Right lobe of liver (tissue), 6 donors: Measurements from ENCODE around the gene SH3BGRL3. TPM values are rescaled to one million over a fixed set of nuclear protein-coding genes. Genes with fewer than 3 reads are reported as not detected.

Experiments used
- ATAC-seq, 4 donors: fragments of 200-7000 bp; cut with Tn5 transposase; one replicate each; pipeline ENCODE4 v1.9.1; 2020; ENCODE audit warnings: mild to moderate bottlenecking in 4 of 4, moderate library complexity in 4 of 4
- DNase-seq, 3 donors: peaks; one replicate each; pipeline ENCODE4 v3.0.0-alpha.2; 2020
- H3K27ac ChIP-seq, 3 donors: fragments of 200-600 bp; one replicate each; pipeline ENCODE4 v1.8.0; 2022
- H3K27me3 ChIP-seq, 2 donors: fragments of 200-600 bp; one replicate each; pipeline ENCODE4 v1.8.0; 2022
- H3K36me3 ChIP-seq, 4 donors: fragments of 200-600 bp; sonication (generic) in 1 of 4; one replicate each; pipeline versions ENCODE4 v1.5.1 to v1.8.0; 2017 to 2022; ENCODE audit warnings: control low read depth in 1 of 4
- H3K4me1 ChIP-seq, 4 donors: fragments of 200-600 bp; sonication (generic) in 1 of 4; one replicate each; pipeline versions ENCODE4 v1.5.1 to v1.8.0; 2017 to 2022; ENCODE audit warnings: control low read depth in 1 of 4
- H3K4me3 ChIP-seq, 3 donors: fragments of 200-600 bp; one replicate each; pipeline ENCODE4 v1.8.0; 2022
- H3K9me3 ChIP-seq, 4 donors: fragments of 200-600 bp; sonication (generic) in 1 of 4; one replicate each; pipeline versions ENCODE4 v1.5.1 to v1.8.0; 2017 to 2022; ENCODE audit warnings: control low read depth in 1 of 4
- POLR2A ChIP-seq: fragments of 450-650 bp; IDR thresholded peaks from one replicate; pipeline ENCODE4 v1.6.1; 2017; ENCODE audit warnings: antibody characterized with exemption, mild to moderate bottlenecking
- WGBS: methylation state at CpG from one replicate; pipeline ENCODE4 v1.1.6; 2018; ENCODE audit warnings: low coverage, low lambda C conversion rate; ENCODE audit not compliant: insufficient coverage; ENCODE audit errors: missing lambda C conversion rate; 5-methylcytosine and 5-hydroxymethylcytosine counted together
- intact Hi-C, 2 donors: fragments of 100-400 bp; cut with DNase I; formaldehyde crosslinking; loops; one replicate each; pipeline versions ENCODE4 v1.11.2 to v1.14.1; 2022
- total RNA-seq, 6 experiments: library from RNA; depleted of rRNA in 2 of 6; stranded (reverse); fragments of >200 nt in 2 of 6; fragmentation: NEBNext Ultra II Directional in 3 of 6; extraction: Animal tissue kit (Norgen Biotek cat#: 25700) in 3 of 6; gene quantifications; one replicate each; pipeline versions ENCODE4 v1.1.0 to v1.2.4, GENCODE V29; 2016 to 2023
- TF ChIP-seq, protein P1 (sequence below), 4 donors: fragments of 200-600 bp in 3 of 4; fragments of 450-650 bp in 1 of 4; IDR thresholded peaks; one replicate each; pipeline versions ENCODE4 v1.5.1 to v1.8.0; 2016 to 2022; ENCODE audit warnings: antibody characterized with exemption in 4 of 4, mild to moderate bottlenecking in 2 of 4
- donor health status: DM: no; HTN: yes; CAD: no.
- donor health status: DM: no; HTN: no; CAD: no.
- donor health status: DM: no; HTN: no; CAD: no.
- donor health status: DM: no; HTN: yes; CAD: no.
- donor health status: DM: no; HTN: yes; CAD: no.

SH3BGRL3 gene
- total RNA-seq, 6 experiments from 2014 or later = 26.3 to 61.8 (median 34.9) TPM

DNA sequence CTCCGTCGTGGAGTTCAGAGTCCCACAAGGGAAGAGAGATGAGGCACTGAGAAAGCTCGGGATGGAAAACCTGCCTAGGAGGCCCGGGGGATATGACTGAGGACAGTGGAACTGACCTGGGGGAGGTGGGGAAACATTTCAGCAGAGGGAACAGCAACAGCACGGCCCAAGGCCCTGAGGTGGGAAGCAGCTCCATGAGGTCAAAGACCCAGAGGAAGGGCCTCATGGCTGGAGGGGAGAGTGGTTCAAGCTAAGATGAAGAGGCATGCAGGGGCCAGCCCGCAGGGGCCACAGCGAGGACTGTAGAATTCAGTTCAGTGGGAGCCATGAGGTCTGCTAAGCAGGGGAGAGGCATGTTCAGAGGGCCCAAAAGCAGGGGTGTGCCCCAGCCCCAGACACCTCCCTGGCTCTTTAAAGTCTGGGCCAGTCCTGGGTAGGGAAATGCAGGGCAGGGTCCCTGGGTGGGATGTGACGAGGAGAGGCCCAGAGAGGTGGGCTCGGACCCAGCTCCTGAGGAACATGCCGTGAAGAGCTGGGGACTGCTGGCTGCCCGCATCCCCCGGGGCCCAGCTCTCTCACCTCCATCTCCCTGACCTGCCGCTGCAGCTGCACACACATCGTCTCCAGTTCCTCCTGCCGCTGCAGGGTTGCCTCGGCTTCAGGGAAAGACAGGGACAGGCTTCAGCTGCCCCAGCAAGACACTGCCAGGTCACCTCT lies 16.6 kb downstream of the SH3BGRL3 start:
- DNase-seq (no peak), ATAC-seq (no peak)
- no peak for TF ChIP-seq POLR2A
- Histone ChIP-seq H3K9me3 (no peaks in the 10 kb centered on the region), H3K4me1 (no peaks in the 10 kb centered on the region), H3K4me3 (no peak overlapping the region), H3K27ac (no peak overlapping the region), H3K36me3 (no peaks in the 10 kb centered on the region), H3K27me3 (no peaks in the 10 kb centered on the region)
- intact Hi-C loops = loop anchor here in 1 of 2 donors (10.0 kb wide), 1 partner anchor 68 kb away; no protein-coding TSS in a partner anchor
- WGBS = 53% methylated on average over 4 of the region's 16 CpGs

DNA sequence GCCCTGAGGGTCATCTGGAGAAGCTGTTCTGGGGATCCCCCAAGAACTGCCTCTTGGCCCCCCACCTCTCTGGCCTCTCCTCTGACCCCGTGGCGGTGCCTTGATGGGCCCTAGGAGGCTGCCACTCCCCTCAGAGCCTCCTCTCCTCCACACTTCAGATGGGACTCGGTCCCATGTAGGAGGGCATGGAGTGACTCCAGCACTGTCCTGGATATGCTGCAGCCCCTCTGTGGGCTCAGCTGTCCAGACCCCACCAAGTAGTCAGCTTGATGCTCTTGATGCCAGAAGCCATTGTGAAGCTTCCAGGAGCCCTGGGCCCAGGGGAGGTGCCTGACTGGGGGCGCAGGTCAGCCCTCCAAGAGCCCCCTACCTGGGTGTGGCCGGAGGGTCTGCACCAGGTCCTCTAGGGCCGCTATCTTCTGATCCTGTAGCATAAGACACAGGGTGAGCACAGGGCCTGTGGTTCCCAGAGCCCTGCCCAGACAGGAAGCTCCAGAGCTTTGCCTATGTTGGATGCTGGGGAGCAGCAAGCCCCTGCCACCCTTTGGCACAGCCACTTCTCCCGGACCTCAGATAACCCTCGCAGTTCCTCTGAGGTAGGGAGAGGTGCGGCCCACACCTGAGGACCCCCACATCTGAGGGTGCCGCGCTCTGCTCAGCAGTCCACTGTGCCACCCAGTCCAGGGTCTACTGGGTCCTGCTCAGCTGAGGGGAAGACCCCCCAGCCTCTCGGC lies 17.3 kb downstream of the SH3BGRL3 start:
- WGBS = no CpG with 5 or more reads among the region's 12 CpGs
- no peaks in the 10 kb centered on the region for H3K4me1 ChIP-seq
- DNase-seq (no peak), ATAC-seq (peak in 1 of 4 donors; percentile 16)
- no peak overlapping the region for H3K27ac ChIP-seq
- intact Hi-C loops = loop anchor here in 1 of 2 donors (10.0 kb wide), 1 partner anchor 68 kb away; no protein-coding TSS in a partner anchor
- no peaks in the 10 kb centered on the region for H3K36me3 ChIP-seq
- TF ChIP-seq, protein P1, sequence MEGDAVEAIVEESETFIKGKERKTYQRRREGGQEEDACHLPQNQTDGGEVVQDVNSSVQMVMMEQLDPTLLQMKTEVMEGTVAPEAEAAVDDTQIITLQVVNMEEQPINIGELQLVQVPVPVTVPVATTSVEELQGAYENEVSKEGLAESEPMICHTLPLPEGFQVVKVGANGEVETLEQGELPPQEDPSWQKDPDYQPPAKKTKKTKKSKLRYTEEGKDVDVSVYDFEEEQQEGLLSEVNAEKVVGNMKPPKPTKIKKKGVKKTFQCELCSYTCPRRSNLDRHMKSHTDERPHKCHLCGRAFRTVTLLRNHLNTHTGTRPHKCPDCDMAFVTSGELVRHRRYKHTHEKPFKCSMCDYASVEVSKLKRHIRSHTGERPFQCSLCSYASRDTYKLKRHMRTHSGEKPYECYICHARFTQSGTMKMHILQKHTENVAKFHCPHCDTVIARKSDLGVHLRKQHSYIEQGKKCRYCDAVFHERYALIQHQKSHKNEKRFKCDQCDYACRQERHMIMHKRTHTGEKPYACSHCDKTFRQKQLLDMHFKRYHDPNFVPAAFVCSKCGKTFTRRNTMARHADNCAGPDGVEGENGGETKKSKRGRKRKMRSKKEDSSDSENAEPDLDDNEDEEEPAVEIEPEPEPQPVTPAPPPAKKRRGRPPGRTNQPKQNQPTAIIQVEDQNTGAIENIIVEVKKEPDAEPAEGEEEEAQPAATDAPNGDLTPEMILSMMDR (IDR thresholded peaks at IDR 0.05) = no peak
- no peak for TF ChIP-seq POLR2A
- H3K27me3 ChIP-seq = no peaks in the 10 kb centered on the region
- no peaks in the 10 kb centered on the region for H3K9me3 ChIP-seq
- no peak overlapping the region for H3K4me3 ChIP-seq

GRCh38 chr1:26297791-26298124 lies 17.9 kb downstream of the SH3BGRL3 start:
- intact Hi-C loops = loop anchor here in 1 of 2 donors (10.0 kb wide), 1 partner anchor 67 kb away; no protein-coding TSS in a partner anchor
- WGBS = 53% methylated on average over 3 of the region's 6 CpGs
- no peak overlapping the region for H3K27ac ChIP-seq
- TF ChIP-seq POLR2A = no peak
- TF ChIP-seq, protein P1 (IDR thresholded peaks at IDR 0.05) = no peak
- no peak overlapping the region for H3K4me3 ChIP-seq
- no peaks in the 10 kb centered on the region for H3K4me1 ChIP-seq
- ATAC-seq (no peak), DNase-seq (no peak)
- H3K9me3 ChIP-seq = no peaks in the 10 kb centered on the region
- H3K36me3 ChIP-seq = no peaks in the 10 kb centered on the region
- no peaks in the 10 kb centered on the region for H3K27me3 ChIP-seq

DNA sequence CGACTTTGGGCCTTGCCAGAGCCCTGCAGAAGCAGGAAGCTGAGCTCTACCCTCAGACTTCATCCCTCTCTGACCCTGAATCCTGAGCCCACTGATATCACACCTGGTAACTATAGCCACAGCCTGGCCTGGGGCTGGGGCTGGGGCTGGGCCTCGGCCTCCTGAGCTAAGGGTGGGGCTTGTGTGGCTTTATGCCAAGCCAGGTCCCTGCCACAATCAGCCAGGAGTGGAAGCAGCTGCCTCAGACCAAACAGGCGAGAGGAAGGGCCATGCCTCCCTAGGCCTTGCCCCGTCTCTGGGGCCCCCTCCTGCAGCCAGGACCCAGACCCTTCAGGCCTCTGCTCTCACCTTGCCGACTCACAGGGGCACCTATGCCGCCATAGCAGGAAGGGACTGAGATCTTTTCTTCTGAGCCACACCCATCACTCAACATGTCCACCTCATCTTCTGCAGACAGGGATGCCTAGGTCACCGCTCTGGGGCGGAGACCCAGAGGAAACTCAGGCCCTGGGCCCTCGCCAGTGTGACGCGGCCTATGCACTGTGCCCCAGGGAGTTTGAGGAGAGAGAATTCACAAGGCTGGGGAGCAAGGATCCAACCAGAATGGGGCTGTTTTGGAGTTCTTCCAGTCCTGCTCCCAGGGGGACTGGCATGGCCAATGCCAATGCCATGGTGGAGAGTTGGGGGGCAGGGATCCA lies 20.8 kb downstream of the SH3BGRL3 start:
- Histone ChIP-seq H3K27ac (no peak overlapping the region), H3K4me3 (no peak overlapping the region), H3K4me1 (peaks cover 0 to 2% (median under 1%) of the 10 kb centered on the region in 4 donors), H3K9me3 (no peaks in the 10 kb centered on the region), H3K27me3 (no peaks in the 10 kb centered on the region), H3K36me3 (no peaks in the 10 kb centered on the region)
- ATAC-seq = no peak
- 95% methylated on average over 4 of the region's 11 CpGs for WGBS
- TF ChIP-seq, protein P1 (IDR thresholded peaks at IDR 0.05) = no peak
- no peak for TF ChIP-seq POLR2A
- no peak for DNase-seq
- intact Hi-C loops = no loop called here
